GM19023 (cell line): ENCODE data around the gene PAQR5.
"Not testable (repeated sequence)": the region's sequence is repeated elsewhere in the genome, so short reads cannot be mapped to it uniquely, and the experiment has no call there.

Source experiments
- ATAC-seq: cut with Tn5 transposase; IDR thresholded peaks from one replicate; pipeline ENCODE4 v1.9.1; 2021; ENCODE audit warnings: mild to moderate bottlenecking, moderate library complexity; ENCODE audit not compliant: unreplicated experiment

The PAQR5 gene

DNA sequence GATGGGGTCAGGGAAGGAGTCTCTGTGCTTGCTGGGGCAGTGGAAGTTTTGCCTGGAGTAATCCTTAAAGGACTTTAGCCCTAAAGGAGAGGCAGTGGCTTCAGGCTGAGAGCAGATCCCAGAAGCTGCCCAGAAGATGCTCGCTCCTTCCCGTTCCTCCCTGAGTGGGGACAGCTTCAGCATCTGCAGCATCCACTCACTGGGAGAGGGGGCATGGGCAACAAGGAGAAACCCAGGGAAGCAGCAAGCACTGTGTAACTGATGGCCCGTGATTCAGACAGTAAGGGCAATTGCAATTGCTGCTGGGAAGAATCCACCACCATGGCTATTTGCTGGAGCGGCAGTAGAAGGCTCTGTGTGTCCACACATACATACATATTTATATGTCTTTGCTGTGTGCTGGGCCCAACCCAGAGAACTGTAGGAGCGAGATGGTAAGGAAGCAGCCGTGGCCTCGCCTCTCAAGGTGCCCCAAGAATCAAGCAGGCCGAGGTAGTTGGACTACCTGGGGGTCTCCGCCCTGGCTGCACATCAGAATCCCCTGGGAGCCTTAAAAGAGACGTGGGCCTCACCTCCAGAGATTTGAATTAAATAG is 5.8 kb upstream of the PAQR5 start:
- ATAC-seq, result no peak

- ATAC-seq, result no peak
These were observed 4.7 kb upstream of the PAQR5 start for GRCh38 chr15:69293741-69294615.

DNA sequence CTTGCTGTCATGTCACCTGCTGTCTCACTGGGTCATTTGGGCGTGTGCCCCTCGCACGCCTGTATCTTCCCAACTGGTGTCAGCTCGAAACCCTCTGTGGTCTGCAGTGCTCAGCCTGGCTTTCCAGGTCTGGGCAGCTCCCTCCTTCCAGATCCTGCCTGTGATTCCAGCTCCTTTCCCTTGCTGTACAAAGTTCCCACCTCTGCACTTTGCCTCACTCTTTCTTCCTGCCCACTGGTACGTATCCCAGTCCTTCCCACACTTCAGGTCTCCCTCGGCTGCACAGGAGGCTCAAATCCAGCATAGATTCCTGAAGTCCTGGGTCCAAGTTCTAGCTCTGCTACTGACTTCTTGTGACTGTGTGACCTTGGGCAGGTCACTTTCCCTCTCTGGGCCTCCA is 2.1 kb upstream of the PAQR5 start:
- no peak for ATAC-seq

DNA sequence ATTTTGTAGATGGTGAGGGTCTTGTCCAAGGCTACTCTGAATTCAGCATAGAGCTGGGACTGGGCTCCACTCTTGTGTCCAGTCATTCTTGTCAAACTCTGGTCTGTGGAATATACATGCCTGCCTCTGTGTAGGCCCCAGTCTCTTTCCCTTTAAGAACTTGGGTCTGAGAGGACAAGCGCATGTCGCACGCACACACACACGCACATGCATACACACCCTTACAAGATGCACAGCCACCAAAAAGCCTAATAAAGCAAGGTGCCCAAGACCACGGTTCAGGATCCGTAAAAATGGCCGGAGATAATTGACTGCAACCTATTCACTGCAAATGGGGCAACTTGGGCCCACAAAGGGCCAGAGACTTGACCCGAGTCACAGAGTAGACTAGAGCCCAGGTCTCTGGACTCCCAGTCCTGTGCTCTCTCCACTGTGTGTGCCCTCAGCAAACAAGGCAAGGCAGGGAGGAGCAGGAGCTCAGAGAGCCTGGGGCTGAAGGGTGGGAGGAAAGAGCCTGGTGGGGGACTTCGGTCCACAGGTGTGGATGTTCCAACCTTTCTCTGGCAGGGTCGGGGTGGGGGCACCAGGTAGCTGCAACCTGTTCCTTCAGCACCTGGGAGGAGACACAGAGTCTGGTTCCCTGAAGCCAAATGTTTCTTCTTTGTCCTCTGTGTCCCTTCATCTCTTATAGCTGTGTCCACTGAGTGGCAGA is 914 bp upstream of the PAQR5 start:
- no peak for ATAC-seq

DNA sequence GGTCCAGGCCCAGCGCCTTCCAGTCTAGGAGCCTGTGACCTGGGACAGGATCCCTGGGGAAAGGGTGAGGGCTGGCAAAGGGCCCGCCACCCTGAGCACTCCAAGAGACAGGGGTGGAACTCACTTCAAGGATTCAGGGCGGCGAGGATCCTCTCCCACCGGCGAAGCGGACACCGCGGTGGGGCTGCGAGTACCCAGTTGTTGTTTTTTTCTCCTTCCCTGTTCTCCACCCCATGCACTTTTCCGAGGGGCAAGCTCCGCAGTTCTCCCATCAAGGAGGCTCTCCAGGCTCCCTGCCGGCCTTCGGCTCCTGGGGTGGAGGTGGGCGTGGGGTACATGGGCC is 387 bp upstream of the PAQR5 start:
- ATAC-seq, result no peak

DNA sequence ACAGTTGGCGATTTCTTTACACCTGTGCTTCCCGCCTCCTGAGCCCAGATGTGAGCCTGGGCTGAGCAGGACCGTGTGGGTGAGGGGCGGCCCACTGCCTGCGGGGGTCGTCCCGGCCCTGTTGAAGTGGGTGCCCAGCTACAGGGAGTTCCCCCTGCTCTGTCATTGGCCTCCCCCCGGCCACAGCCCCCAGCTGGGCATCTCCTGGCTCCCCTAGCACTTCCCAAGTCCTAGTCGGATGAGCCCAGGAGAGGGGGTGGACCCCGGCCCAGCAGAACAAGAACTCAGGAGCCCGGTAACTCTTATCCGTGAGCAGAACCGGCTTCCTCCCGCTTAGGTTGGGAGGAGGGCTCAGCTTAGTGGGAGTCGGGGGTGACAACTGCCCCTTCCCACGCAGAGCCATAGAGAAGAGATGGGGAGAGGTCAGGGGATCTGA is 757 bp downstream of the PAQR5 start:
- ATAC-seq, result no peak

- no peak for ATAC-seq
These were observed 1.4 kb downstream of the PAQR5 start for GRCh38 chr15:69299943-69300588.

DNA sequence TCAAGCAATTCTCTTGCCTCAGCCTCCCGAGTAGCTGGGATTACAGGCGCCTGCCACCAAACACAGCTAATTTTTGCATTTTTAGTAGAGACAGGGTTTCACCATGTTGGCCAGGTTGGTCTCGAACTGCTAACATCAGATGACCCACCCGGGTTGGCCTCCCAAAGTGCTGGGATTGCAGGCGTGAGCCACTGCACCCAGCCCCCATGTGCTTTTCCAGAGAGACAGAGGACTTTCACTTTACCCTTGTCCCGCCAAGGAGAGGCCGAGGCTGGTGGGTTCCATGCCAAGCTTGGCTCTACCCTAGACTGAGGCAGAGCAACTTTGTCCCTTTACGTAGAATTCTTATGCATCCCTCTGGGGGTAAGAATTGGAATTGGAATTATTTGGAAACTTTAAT is 2.4 kb downstream of the PAQR5 start:
- ATAC-seq, result not testable (repeated sequence)

DNA sequence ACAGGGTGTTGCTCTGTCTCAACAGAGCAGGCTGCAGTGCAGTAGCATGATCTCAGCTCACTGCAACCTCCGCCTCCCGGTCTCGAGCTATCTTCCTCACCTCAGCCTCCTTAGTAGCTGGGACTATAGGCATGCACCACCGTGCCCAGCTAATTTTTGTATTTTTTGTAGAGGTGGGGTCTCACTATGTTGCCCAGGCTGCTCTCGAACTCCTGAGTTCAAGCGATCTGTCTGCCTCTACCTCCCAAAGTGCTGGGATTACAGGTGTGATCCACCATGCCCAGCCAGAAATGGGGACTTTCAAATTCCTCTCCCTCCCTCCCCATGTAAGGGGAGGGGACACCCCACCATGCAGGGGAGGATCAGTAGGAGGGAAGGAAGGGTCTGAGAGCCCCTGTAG is 3.4 kb downstream of the PAQR5 start:
- not testable (repeated sequence) for ATAC-seq

DNA sequence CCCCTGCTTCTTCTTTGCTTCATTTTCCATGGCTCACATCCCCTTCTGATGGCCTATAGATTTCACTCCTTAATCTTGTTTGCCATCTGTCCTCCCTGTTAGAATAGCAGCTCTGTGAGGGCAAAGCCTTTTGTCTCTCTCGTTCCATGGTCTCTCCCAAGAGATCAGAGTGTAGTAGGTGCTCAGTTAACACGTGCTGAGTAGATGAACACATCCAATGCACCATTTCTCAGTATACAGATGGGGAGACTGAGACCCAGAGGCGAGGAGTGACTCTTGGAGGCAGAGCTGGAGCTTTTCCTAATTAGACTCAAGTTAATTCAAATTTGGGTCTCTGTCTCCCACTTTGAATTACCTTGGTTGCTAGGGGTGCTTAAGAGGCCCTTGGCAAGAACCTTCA is 4.2 kb downstream of the PAQR5 start:
- no peak for ATAC-seq

DNA sequence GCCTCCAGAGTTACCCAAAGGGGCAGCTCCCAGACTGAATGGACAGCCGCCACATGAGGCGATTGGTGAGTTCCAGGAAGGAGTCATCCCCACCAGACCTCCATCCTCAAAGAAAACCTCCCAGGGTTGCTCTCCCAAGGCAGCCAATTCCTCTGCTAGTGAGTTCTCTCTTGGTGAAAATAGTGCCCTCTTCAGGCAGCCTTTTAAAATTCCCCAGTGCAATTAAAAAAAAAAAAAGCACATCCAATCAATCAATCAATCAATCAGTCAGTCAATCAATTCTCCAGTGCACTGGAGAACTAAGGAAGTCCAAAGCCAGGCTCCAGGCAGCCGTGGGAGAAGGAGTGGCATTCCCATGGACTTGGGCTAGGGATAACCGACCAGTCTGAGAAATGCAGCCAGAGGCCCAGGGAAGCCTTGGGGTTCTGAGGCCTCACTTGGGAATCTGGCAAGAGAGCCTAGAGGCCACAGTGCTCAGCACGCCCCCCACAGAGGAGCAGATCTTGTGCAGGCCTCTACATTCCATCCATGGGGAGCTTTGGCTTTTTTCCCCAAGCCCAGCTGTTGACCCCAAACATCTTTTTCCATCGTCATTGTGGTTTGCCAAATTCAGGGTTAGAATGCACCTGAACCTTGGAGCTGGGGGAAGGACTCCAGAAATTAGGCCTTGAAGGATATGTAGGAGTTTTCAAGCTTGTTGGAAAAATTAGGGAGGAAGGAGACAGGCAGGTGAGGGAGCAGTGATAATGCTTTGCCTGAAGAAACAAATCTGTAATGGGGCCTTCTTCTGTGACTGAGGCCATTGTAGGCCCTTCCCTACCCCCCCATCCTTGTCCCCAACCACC is 4.8 kb downstream of the PAQR5 start:
- ATAC-seq, result no peak

DNA sequence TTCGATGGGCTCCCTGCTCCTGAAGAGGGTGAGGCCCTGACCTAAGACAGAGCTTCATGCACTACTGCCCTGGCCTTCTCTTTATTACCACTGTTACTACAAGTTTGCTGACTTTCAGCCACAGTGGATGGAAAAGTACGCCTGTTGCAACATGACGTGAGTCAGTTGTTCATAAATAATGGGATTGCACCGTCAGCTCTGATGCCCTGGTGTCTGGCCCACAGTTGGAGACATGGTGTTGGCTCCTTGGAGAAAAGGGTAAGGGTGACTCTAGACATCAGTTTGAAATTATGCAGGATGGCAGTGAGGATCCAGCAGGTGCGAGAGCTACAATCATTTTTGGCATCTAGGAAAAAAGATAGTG is 5.5 kb downstream of the PAQR5 start:
- no peak for ATAC-seq

DNA sequence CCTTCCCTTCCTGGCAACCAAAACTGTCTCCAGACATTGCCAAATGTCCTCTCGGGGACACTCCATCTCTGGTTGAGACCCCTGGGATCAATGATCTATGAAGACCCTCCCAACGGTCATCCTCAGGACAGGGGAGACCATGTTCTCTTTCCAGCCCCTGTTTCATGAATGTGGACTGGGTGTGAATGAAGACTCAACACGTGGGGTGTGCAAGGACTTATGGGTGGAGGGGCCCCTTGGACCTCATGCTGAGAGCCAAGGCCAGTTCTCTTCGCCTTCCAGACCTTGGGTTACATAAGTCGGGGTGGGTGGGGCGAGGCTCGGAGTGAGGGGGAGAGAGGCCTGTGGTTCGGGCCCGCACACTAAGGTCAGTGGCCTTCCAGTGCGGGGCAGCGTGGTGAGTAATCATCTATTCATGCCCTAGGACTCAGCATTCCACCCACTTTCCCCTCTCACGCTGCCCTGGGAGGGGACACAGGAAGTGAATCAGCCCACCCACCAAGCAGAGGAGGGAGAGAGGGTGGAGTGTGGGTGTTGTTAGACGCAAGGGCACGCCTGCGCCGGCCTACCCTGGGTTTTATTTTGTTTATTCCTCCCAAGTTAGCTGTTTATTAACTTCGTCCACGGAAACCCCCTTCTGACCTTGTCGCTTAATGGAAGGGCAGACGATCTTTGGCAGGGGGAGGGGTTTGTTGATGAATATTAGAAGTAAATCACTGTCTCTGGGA is 6.7 kb downstream of the PAQR5 start:
- ATAC-seq, result no peak

GRCh38 chr15:69305933-69306568 is 7.3 kb downstream of the PAQR5 start:
- ATAC-seq, result no peak

GRCh38 chr15:69307939-69308338 is 9.2 kb downstream of the PAQR5 start:
- no peak for ATAC-seq

DNA sequence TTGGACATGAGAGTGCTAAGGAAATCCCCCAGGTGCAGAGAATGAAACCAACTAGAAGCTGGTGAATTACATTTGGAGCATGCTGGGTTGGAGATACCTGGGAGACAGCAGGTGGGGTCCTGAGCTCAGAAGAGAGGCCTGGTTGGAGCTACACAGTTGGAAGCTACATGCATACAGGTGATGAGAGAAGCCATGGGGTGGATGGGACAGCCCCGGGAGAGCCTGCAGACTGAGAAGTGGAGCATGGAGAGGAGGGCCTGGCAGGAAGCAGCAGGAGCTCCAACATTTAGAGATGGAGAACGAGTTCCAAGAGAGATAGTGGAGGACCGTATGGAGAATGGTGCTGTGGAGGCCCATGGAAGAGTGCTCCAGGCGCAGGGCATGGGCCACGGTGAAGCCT is 10.2 kb downstream of the PAQR5 start:
- no peak for ATAC-seq

GRCh38 chr15:69311319-69311721 is 12.6 kb downstream of the PAQR5 start:
- ATAC-seq, result no peak

GRCh38 chr15:69313432-69314000 is 14.8 kb downstream of the PAQR5 start:
- ATAC-seq, result no peak

DNA sequence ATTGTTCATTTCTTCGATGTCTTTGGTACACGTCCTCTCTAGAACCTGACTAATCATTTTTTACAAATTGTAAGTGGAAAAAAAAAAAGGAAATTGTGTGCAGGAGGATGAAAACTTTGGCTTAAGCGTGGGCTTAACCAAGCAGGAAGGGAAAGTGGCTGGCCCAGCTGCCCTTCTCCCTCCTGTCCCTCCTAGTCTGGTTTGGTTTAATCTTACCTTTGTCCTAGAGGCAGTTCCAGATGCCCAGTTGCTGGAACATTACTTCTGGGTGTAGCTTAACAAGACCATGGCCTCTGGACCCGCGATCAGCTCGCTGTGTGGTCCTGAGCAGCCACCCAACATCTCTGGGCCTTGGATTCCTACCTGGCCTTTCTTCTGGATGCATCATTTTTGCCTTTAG is 15.4 kb downstream of the PAQR5 start:
- ATAC-seq, result no peak
